Mucosa of stomach (tissue), 1 donor: ENCODE results near the gene TEDC1.
A peak's percentile ranks its signal among the peaks of the same experiment; 100 is the strongest.

Experiments used
- H3K27me3 ChIP-seq: one replicate; pipeline ENCODE4 v1.7.0; 2013; ENCODE audit warnings: mild to moderate bottlenecking, low read length; ENCODE audit not compliant: control insufficient read depth, insufficient read depth
- H3K36me3 ChIP-seq: one replicate; pipeline ENCODE4 v1.7.0; 2013; ENCODE audit warnings: low read length; ENCODE audit not compliant: control insufficient read depth, insufficient read depth
- H3K4me1 ChIP-seq: one replicate; pipeline ENCODE4 v1.7.0; 2013; ENCODE audit warnings: mild to moderate bottlenecking, low read length; ENCODE audit not compliant: control insufficient read depth, insufficient read depth
- H3K4me3 ChIP-seq: one replicate; pipeline ENCODE4 v1.7.0; 2013; ENCODE audit warnings: low read length
- H3K9ac ChIP-seq: one replicate; pipeline ENCODE4 v1.7.0; 2013; ENCODE audit warnings: mild to moderate bottlenecking, low read length, moderate library complexity
- H3K9me3 ChIP-seq: one replicate; pipeline ENCODE4 v1.7.0; 2013; ENCODE audit warnings: mild to moderate bottlenecking, low read length, moderate library complexity; ENCODE audit not compliant: control insufficient read depth
- donor health status: Pancreatic carcinoma.

The TEDC1 gene

GRCh38 chr14:105525861-105526775 is 35.1 kb downstream of the TEDC1 start, which contains the start of gene TMEM121:
TMEM121 (plus strand) TSS chr14:105526583; CDS start chr14:105528835, 2,252 bp downstream.
- Histone ChIP-seq H3K9ac (peak within 1 kb of the TSS; percentile 53), H3K27me3 (peaks cover 46% of the 10 kb centered on the region), H3K9me3 (no peaks in the 10 kb centered on the region), H3K4me3 (no peak within 1 kb of the TSS), H3K36me3 (no peaks in the 10 kb centered on the region), H3K4me1 (peaks cover 31% of the 10 kb centered on the region)

GRCh38 chr14:105526776-105527380 is 35.8 kb downstream of the TEDC1 start:
- Histone ChIP-seq H3K9ac (no peak overlapping the region), H3K4me1 (peaks cover 31% of the 10 kb centered on the region), H3K27me3 (peaks cover 46% of the 10 kb centered on the region), H3K4me3 (no peak overlapping the region), H3K36me3 (no peaks in the 10 kb centered on the region), H3K9me3 (no peaks in the 10 kb centered on the region)

GRCh38 chr14:105527381-105527825 is 36.4 kb downstream of the TEDC1 start:
- H3K4me3 ChIP-seq: no peak overlapping the region

GRCh38 chr14:105527826-105528585 is 37.0 kb downstream of the TEDC1 start:
- no peaks in the 10 kb centered on the region for H3K36me3 ChIP-seq
- peaks cover 48% of the 10 kb centered on the region for H3K27me3 ChIP-seq
- peak overlapping the region; percentile 53 for H3K9ac ChIP-seq
- H3K4me3 ChIP-seq: peak overlapping the region; percentile 36
- H3K4me1 ChIP-seq: peaks cover 31% of the 10 kb centered on the region
- H3K9me3 ChIP-seq: no peaks in the 10 kb centered on the region

More at GRCh38 chr14:105527381-105527825, 36.4 kb downstream of the TEDC1 start:
- Histone ChIP-seq H3K9me3 (no peaks in the 10 kb centered on the region), H3K36me3 (no peaks in the 10 kb centered on the region), H3K27me3 (peaks cover 46% of the 10 kb centered on the region), H3K4me1 (peaks cover 31% of the 10 kb centered on the region), H3K9ac (peak overlapping the region; percentile 53)

- Histone ChIP-seq H3K4me3 (no peak overlapping the region), H3K9ac (peak overlapping the region; percentile 53), H3K4me1 (peaks cover 31% of the 10 kb centered on the region), H3K9me3 (no peaks in the 10 kb centered on the region), H3K36me3 (no peaks in the 10 kb centered on the region), H3K27me3 (peaks cover 51% of the 10 kb centered on the region)
Observed at GRCh38 chr14:105528586-105529318, 37.7 kb downstream of the TEDC1 start.

- Histone ChIP-seq H3K4me1 (peaks cover 31% of the 10 kb centered on the region), H3K9ac (no peak overlapping the region), H3K36me3 (no peaks in the 10 kb centered on the region), H3K27me3 (peaks cover 51% of the 10 kb centered on the region), H3K4me3 (no peak overlapping the region), H3K9me3 (no peaks in the 10 kb centered on the region)
Observed at GRCh38 chr14:105529319-105529568, 38.2 kb downstream of the TEDC1 start.

GRCh38 chr14:105529569-105530284 is 38.7 kb downstream of the TEDC1 start:
- Histone ChIP-seq H3K9me3 (no peaks in the 10 kb centered on the region), H3K4me1 (peaks cover 31% of the 10 kb centered on the region), H3K4me3 (no peak overlapping the region), H3K36me3 (no peaks in the 10 kb centered on the region), H3K9ac (no peak overlapping the region), H3K27me3 (peaks cover 51% of the 10 kb centered on the region)

- peaks cover 31% of the 10 kb centered on the region for H3K4me1 ChIP-seq
- no peaks in the 10 kb centered on the region for H3K9me3 ChIP-seq
- H3K4me3 ChIP-seq: no peak overlapping the region
- no peaks in the 10 kb centered on the region for H3K36me3 ChIP-seq
- peaks cover 48% of the 10 kb centered on the region for H3K27me3 ChIP-seq
- no peak overlapping the region for H3K9ac ChIP-seq
Observed at GRCh38 chr14:105530285-105531087, 39.4 kb downstream of the TEDC1 start.

GRCh38 chr14:105531088-105531893 is 40.2 kb downstream of the TEDC1 start:
- no peaks in the 10 kb centered on the region for H3K36me3 ChIP-seq
- no peaks in the 10 kb centered on the region for H3K9me3 ChIP-seq
- no peak overlapping the region for H3K9ac ChIP-seq
- H3K4me1 ChIP-seq: peaks cover 31% of the 10 kb centered on the region
- H3K27me3 ChIP-seq: peaks cover 48% of the 10 kb centered on the region
- no peak overlapping the region for H3K4me3 ChIP-seq
